Left lung (tissue), 10 donors: Measurements from ENCODE around the gene IPO4. TPM values are rescaled to one million over a fixed set of nuclear protein-coding genes. Genes with fewer than 3 reads are reported as not detected.

Source experiments
- ATAC-seq: fragments of 200-7000 bp; cut with Tn5 transposase; one replicate; pipeline ENCODE4 v1.9.1; 2020; ENCODE audit warnings: moderate library complexity
- DNase-seq, 4 donors: peaks; one replicate each; pipeline ENCODE4 v3.0.0-alpha.2; 2013 to 2020
- H3K27ac ChIP-seq, 2 donors: fragments of 200-600 bp; sonication (generic) in 1 of 2; one replicate each; pipeline versions ENCODE4 v1.5.0 to v1.8.0; 2020 to 2021
- H3K27me3 ChIP-seq, 2 donors: fragments of 200-600 bp; sonication (generic) in 1 of 2; one replicate each; pipeline versions ENCODE4 v1.5.0 to v1.8.0; 2020 to 2021
- H3K36me3 ChIP-seq, 2 donors: fragments of 200-600 bp; sonication (generic) in 1 of 2; one replicate each; pipeline versions ENCODE4 v1.5.0 to v1.8.0; 2020 to 2021
- H3K4me1 ChIP-seq, 2 donors: fragments of 200-600 bp; one replicate each; pipeline ENCODE4 v1.8.0; 2021
- H3K4me3 ChIP-seq, 2 donors: fragments of 200-600 bp; sonication (generic) in 1 of 2; one replicate each; pipeline versions ENCODE4 v1.5.0 to v1.8.0; 2020 to 2021; ENCODE audit warnings: mild to moderate bottlenecking in 1 of 2
- H3K9me3 ChIP-seq, 2 donors: fragments of 200-600 bp; sonication (generic) in 1 of 2; one replicate each; pipeline versions ENCODE4 v1.5.0 to v1.8.0; 2020 to 2021
- intact Hi-C, 2 donors: fragments of 100-400 bp; cut with DNase I; formaldehyde crosslinking; loops; one replicate each; pipeline versions ENCODE4 v1.11.2 to v1.14.2; 2022
- polyA plus RNA-seq, 6 donors: library from polyadenylated mRNA; unstranded; fragments of 120-200 nt; gene quantifications; one replicate each; pipeline ENCODE4 v1.2.1, GENCODE V29; 2013; ENCODE audit not compliant: insufficient read length in 6 of 6
- total RNA-seq, 2 donors: library from RNA; stranded (reverse); fragmentation: NEBNext Ultra II Directional; extraction: Animal tissue kit (Norgen Biotek cat#: 25700); gene quantifications; one replicate each; pipeline ENCODE4 v1.2.1, GENCODE V29; 2021
- TF ChIP-seq, protein P1 (sequence below), 2 donors: fragments of 200-600 bp; sonication (generic) in 1 of 2; IDR thresholded peaks; one replicate each; pipeline versions ENCODE4 v1.5.0 to v1.8.0; 2021; ENCODE audit warnings: antibody characterized with exemption in 2 of 2
- donor health status: DM: no; HTN: yes; CAD: no.
- donor health status: DM: no; HTN: no; CAD: no.

Gene IPO4
- total and polyA plus RNA-seq, 8 donors, result 22.6 to 62.4 (median 29.0) TPM

DNA sequence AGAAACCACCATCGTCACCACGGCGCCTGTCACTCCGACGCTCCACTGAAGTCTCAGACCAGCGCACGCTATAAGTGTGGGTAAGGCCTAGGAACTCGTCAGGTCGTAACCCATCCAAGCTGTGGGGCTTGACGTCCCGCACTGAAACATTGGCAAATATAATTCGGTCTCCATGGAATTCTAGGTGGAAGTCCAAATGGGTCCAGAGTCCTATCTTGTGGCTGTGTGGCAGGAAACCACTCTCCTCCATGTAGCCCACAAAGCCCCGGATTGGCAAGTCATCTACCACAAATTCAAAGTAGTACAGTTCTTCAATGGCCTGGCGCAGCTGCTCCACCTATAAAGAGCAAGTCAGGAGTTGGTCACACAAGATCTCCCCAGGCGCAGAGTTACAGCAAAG lies 4.3 kb upstream of the IPO4 start:
- intact Hi-C loops, result no loop called here
- DNase-seq (no peak), ATAC-seq (no peak)
- TF ChIP-seq, protein P1, sequence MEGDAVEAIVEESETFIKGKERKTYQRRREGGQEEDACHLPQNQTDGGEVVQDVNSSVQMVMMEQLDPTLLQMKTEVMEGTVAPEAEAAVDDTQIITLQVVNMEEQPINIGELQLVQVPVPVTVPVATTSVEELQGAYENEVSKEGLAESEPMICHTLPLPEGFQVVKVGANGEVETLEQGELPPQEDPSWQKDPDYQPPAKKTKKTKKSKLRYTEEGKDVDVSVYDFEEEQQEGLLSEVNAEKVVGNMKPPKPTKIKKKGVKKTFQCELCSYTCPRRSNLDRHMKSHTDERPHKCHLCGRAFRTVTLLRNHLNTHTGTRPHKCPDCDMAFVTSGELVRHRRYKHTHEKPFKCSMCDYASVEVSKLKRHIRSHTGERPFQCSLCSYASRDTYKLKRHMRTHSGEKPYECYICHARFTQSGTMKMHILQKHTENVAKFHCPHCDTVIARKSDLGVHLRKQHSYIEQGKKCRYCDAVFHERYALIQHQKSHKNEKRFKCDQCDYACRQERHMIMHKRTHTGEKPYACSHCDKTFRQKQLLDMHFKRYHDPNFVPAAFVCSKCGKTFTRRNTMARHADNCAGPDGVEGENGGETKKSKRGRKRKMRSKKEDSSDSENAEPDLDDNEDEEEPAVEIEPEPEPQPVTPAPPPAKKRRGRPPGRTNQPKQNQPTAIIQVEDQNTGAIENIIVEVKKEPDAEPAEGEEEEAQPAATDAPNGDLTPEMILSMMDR (IDR thresholded peaks at IDR 0.05), result no peak
- Histone ChIP-seq H3K4me1 (peaks cover 19 to 51% of the 10 kb centered on the region in 2 donors), H3K36me3 (peaks cover 0 to 36% of the 10 kb centered on the region in 2 donors), H3K27me3 (no peaks in the 10 kb centered on the region), H3K4me3 (no peak overlapping the region), H3K9me3 (no peaks in the 10 kb centered on the region), H3K27ac (no peak overlapping the region)

DNA sequence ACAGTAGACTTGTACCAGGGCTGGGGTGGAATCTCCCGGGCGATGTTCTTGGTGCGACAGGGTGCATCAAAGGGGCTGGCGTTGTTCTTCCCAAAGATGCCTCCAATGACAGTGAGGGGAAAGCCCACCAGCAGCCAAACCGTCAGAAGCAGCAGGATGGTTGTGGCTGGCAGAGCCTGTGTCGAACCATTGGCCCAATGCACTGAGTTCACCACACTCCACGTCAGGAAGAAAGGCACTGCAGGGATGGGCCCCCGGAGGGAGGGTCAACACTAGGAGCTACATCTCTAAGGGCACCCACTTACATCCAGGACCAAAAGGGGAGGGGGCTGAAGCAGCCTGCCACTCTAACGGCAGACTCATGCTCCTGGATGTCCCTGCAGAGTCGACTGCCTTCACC lies 1.8 kb upstream of the IPO4 start:
- TF ChIP-seq, protein P1 (IDR thresholded peaks at IDR 0.05), result no peak
- H3K36me3 ChIP-seq, result peaks cover 0 to 56% of the 10 kb centered on the region in 2 donors

DNA sequence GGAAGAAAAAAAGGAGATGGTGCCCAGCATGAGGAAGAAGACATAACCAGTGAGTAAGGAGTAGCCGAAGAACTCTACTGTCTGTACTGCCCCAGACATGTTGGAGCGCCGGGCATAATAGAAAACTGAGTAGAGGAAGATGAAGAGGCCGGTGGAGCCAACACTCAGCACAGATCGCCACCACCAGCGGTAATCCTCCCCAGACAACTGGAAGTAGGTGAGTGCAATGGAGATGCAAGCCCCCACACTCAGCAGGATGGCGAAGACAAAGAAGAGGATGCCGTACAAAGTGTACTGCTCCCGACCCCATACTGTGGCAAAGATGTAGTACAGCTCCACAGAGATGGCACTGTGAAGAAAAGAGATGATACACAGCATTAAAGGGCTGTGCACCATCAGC lies 844 bp upstream of the IPO4 start:
- Histone ChIP-seq H3K9me3 (no peaks in the 10 kb centered on the region), H3K4me3 (no peak overlapping the region), H3K27ac (peak overlapping the region in 1 of 2 donors; percentile 73), H3K27me3 (no peaks in the 10 kb centered on the region), H3K36me3 (peaks cover 0 to 66% of the 10 kb centered on the region in 2 donors), H3K4me1 (peaks cover 12 to 37% of the 10 kb centered on the region in 2 donors)
- TF ChIP-seq, protein P1 (IDR thresholded peaks at IDR 0.05), result no peak
- DNase-seq, result no peak
- no peak for ATAC-seq
- intact Hi-C loops, result no loop called here

More for the DNA sequence above, 1.8 kb upstream of the IPO4 start:
- no peaks in the 10 kb centered on the region for H3K9me3 ChIP-seq
- no peaks in the 10 kb centered on the region for H3K27me3 ChIP-seq
- no peak overlapping the region for H3K27ac ChIP-seq
- no peak for DNase-seq
- no peak for ATAC-seq
- no peak overlapping the region for H3K4me3 ChIP-seq
- intact Hi-C loops, result no loop called here
- peaks cover 14 to 43% of the 10 kb centered on the region in 2 donors for H3K4me1 ChIP-seq

DNA sequence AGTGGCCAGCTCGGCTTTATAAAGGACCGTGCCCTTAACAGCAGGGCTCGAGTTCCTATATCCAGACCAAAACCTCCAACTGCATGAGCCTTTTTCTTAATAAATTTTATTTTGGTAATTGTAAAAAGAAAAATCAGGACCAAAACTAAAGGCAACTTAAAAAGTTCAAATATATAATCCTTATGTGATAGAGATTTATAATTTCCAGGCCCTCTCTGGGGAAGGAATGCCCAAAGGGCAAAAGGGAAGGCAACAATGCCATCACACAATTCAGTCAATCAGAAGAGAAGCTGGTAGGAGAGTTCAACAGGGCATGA lies 401 bp upstream of the IPO4 start:
- Histone ChIP-seq H3K4me3 (peak overlapping the region; percentile 74 to 86), H3K9me3 (no peaks in the 10 kb centered on the region), H3K27ac (peak overlapping the region; percentile 36 to 73), H3K27me3 (no peaks in the 10 kb centered on the region), H3K36me3 (peaks cover 0 to 70% of the 10 kb centered on the region in 2 donors), H3K4me1 (peaks cover 7 to 33% of the 10 kb centered on the region in 2 donors)
- intact Hi-C loops, result no loop called here
- TF ChIP-seq, protein P1 (IDR thresholded peaks at IDR 0.05), result no peak
- DNase-seq (no peak), ATAC-seq (no peak)

DNA sequence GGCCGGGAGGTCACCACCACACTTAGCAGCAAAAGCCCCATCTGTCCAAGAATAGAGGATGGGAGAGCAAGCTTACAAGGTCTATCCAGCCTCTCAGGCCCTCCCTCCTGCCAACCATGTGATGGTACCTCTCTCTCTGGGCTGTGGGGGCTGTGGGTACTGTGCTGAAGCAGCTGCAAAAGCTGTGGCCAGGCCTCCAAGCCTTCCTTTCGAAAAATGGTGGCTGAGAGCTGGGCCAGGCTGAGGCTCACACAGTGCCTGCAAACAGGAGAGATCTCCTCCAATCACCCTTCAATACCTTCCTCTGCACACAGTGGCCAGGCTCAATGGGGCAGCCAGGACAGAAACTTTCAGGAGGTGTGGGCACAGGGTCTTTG lies 1.1 kb downstream of the IPO4 start:
- Histone ChIP-seq H3K4me1 (peaks cover 6 to 29% of the 10 kb centered on the region in 2 donors), H3K4me3 (peak overlapping the region in 1 of 2 donors; percentile 74), H3K9me3 (no peaks in the 10 kb centered on the region), H3K36me3 (peaks cover 0 to 78% of the 10 kb centered on the region in 2 donors), H3K27me3 (no peaks in the 10 kb centered on the region), H3K27ac (peak overlapping the region in 1 of 2 donors; percentile 73)
- no peak for ATAC-seq
- intact Hi-C loops, result no loop called here
- TF ChIP-seq, protein P1 (IDR thresholded peaks at IDR 0.05), result no peak
- no peak for DNase-seq
